ENCODE measurements around the gene CTNND2.

The CTNND2 gene

DNA sequence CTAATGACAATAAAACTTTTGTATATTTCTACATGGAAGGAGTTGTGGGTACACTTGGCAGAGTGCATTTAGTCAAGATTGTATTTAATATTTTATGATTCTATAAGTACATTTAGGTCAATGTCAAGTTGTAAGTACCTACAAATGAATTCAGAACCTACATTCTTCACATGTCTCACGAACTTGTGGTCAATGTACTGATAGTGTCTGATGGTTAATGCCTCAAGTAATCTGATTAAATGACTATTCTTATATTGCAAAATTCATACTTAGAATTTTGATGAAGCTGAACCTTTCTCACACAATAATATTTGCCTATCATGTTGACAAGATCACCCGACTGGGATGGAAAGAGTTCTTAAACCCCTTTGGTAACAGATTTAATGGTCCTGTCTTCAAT lies 444.5 kb downstream of the CTNND2 start:
- ChIA-PET CTCF (no interaction called here), POLR2A (no interaction called here)
- H3K4me1 ChIP-seq (ENCODE audit: control insufficient read depth, insufficient read depth, low read length): no peaks in the 10 kb centered on the region
- no peak overlapping the region for H3K27ac ChIP-seq (ENCODE audit: extremely low read depth, low read depth, low read length)
- TF ChIP-seq GLI2 (tag by site-specific recombination; IDR thresholded peaks at IDR 0.05; ENCODE audit: borderline replicate concordance, low read depth) (no peak), ZNF501 (tag by site-specific recombination; IDR thresholded peaks at IDR 0.05) (no peak), ZSCAN16 (tag by site-specific recombination; IDR thresholded peaks at IDR 0.05) (no peak), ZNF132 (tag by site-specific recombination; IDR thresholded peaks at IDR 0.05; ENCODE audit: borderline replicate concordance) (no peak), OSR2 (tag by site-specific recombination; IDR thresholded peaks at IDR 0.05) (no peak), YY2 (tag by site-specific recombination; IDR thresholded peaks at IDR 0.05) (no peak), ZNF169 (tag by site-specific recombination; IDR thresholded peaks at IDR 0.05) (no peak), ZNF311 (tag by site-specific recombination; IDR thresholded peaks at IDR 0.05; ENCODE audit: borderline replicate concordance) (no peak), ZBTB8A (tag by site-specific recombination; IDR thresholded peaks at IDR 0.05) (no peak), ZNF302 (tag by site-specific recombination; IDR thresholded peaks at IDR 0.05; ENCODE audit: low read depth) (no peak), ZNF433 (tag by site-specific recombination; IDR thresholded peaks at IDR 0.05; ENCODE audit: low read depth) (no peak), ZXDB (tag by site-specific recombination; IDR thresholded peaks at IDR 0.05) (no peak), KLF16 (tag by site-specific recombination; IDR thresholded peaks at IDR 0.05) (no peak)
- TF ChIP-seq, protein P1, sequence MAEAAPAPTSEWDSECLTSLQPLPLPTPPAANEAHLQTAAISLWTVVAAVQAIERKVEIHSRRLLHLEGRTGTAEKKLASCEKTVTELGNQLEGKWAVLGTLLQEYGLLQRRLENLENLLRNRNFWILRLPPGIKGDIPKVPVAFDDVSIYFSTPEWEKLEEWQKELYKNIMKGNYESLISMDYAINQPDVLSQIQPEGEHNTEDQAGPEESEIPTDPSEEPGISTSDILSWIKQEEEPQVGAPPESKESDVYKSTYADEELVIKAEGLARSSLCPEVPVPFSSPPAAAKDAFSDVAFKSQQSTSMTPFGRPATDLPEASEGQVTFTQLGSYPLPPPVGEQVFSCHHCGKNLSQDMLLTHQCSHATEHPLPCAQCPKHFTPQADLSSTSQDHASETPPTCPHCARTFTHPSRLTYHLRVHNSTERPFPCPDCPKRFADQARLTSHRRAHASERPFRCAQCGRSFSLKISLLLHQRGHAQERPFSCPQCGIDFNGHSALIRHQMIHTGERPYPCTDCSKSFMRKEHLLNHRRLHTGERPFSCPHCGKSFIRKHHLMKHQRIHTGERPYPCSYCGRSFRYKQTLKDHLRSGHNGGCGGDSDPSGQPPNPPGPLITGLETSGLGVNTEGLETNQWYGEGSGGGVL (tag by site-specific recombination; IDR thresholded peaks at IDR 0.05): no peak
- TF ChIP-seq, protein P2, sequence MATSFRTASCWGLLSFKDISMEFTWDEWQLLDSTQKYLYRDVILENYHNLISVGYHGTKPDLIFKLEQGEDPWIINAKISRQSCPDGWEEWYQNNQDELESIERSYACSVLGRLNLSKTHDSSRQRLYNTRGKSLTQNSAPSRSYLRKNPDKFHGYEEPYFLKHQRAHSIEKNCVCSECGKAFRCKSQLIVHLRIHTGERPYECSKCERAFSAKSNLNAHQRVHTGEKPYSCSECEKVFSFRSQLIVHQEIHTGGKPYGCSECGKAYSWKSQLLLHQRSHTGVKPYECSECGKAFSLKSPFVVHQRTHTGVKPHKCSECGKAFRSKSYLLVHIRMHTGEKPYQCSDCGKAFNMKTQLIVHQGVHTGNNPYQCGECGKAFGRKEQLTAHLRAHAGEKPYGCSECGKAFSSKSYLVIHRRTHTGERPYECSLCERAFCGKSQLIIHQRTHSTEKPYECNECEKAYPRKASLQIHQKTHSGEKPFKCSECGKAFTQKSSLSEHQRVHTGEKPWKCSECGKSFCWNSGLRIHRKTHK (tag by site-specific recombination; IDR thresholded peaks at IDR 0.05): no peak
- TF ChIP-seq, protein P3, sequence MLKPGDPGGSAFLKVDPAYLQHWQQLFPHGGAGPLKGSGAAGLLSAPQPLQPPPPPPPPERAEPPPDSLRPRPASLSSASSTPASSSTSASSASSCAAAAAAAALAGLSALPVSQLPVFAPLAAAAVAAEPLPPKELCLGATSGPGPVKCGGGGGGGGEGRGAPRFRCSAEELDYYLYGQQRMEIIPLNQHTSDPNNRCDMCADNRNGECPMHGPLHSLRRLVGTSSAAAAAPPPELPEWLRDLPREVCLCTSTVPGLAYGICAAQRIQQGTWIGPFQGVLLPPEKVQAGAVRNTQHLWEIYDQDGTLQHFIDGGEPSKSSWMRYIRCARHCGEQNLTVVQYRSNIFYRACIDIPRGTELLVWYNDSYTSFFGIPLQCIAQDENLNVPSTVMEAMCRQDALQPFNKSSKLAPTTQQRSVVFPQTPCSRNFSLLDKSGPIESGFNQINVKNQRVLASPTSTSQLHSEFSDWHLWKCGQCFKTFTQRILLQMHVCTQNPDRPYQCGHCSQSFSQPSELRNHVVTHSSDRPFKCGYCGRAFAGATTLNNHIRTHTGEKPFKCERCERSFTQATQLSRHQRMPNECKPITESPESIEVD (tag by site-specific recombination; IDR thresholded peaks at IDR 0.05): no peak
- TF ChIP-seq, protein P4, sequence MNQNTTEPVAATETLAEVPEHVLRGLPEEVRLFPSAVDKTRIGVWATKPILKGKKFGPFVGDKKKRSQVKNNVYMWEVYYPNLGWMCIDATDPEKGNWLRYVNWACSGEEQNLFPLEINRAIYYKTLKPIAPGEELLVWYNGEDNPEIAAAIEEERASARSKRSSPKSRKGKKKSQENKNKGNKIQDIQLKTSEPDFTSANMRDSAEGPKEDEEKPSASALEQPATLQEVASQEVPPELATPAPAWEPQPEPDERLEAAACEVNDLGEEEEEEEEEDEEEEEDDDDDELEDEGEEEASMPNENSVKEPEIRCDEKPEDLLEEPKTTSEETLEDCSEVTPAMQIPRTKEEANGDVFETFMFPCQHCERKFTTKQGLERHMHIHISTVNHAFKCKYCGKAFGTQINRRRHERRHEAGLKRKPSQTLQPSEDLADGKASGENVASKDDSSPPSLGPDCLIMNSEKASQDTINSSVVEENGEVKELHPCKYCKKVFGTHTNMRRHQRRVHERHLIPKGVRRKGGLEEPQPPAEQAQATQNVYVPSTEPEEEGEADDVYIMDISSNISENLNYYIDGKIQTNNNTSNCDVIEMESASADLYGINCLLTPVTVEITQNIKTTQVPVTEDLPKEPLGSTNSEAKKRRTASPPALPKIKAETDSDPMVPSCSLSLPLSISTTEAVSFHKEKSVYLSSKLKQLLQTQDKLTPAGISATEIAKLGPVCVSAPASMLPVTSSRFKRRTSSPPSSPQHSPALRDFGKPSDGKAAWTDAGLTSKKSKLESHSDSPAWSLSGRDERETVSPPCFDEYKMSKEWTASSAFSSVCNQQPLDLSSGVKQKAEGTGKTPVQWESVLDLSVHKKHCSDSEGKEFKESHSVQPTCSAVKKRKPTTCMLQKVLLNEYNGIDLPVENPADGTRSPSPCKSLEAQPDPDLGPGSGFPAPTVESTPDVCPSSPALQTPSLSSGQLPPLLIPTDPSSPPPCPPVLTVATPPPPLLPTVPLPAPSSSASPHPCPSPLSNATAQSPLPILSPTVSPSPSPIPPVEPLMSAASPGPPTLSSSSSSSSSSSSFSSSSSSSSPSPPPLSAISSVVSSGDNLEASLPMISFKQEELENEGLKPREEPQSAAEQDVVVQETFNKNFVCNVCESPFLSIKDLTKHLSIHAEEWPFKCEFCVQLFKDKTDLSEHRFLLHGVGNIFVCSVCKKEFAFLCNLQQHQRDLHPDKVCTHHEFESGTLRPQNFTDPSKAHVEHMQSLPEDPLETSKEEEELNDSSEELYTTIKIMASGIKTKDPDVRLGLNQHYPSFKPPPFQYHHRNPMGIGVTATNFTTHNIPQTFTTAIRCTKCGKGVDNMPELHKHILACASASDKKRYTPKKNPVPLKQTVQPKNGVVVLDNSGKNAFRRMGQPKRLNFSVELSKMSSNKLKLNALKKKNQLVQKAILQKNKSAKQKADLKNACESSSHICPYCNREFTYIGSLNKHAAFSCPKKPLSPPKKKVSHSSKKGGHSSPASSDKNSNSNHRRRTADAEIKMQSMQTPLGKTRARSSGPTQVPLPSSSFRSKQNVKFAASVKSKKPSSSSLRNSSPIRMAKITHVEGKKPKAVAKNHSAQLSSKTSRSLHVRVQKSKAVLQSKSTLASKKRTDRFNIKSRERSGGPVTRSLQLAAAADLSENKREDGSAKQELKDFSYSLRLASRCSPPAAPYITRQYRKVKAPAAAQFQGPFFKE (tag by site-specific recombination; IDR thresholded peaks at IDR 0.05; ENCODE audit: borderline replicate concordance): no peak
- H3K4me3 ChIP-seq (ENCODE audit: low read depth, low read length): no peak overlapping the region
- H3K9me3 ChIP-seq (ENCODE audit: control insufficient read depth, insufficient read depth, low read depth, low read length): no peaks in the 10 kb centered on the region
- no peaks in the 10 kb centered on the region for H3K36me3 ChIP-seq (ENCODE audit: control insufficient read depth in 2 of 2, insufficient read depth in 1 of 2, low read length in 2 of 2)
